ENCODE data around the gene ACSBG1. TPM values are rescaled to one million over a fixed set of nuclear protein-coding genes. Genes with fewer than 3 reads are reported as not detected.

ACSBG1 gene
- total and polyA plus RNA-seq, 10 of the 15 experiments (the other 5 are each of a cell fraction or from before 2014, with no cell fraction given): 0.11 to 0.75 (median 0.42) TPM

DNA sequence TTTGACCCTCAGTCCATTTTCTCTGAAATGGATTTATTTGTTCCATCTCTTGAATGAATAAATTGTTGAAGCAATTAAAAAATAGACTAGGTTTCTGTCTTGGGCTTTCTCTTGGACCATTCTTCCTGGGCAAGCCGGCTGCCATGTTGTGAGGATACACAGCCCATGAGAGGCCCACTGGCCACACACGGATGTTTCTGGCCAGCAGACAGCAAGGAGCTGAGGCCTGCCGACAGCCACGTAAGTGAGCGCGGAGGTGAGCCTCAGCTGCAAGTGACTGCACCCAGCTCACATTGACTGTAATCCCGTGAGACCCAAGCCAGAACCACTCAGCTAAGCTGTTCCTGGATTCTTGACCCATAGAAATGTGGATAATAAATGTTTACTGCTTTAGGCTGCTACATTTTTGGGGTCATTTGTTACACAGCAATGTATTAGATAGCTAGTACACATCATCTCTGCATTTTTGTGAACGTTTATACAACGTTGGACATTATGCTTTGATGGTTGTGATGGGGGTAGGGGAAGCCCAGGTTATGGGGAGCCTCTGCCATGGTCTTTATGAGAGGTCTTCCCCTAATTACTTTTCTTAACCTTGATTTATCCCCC is 62.4 kb downstream of the ACSBG1 start:
- SMC1A ChIA-PET (ENCODE audit: uncharacterized antibody, unreplicated experiment): interaction anchor here (0.6 to 13.7 kb wide), 8 partner anchors 15 to 60 kb away, joined by 3 to 152 read pairs (median 8); partner anchors contain the start of genes CIB2 and IDH3A
- peaks cover 76% of the 10 kb centered on the region for H3K4me1 ChIP-seq (ENCODE audit: control insufficient read depth, insufficient read depth, low read length)

More for the DNA sequence above, 62.4 kb downstream of the ACSBG1 start:
- Histone ChIP-seq H3K9ac (ENCODE audit: control insufficient read depth, insufficient read depth, low read length) (peak overlapping the region; percentile 24), H4K20me1 (ENCODE audit: control insufficient read depth, insufficient read depth) (no peaks in the 10 kb centered on the region), H3K27ac (ENCODE audit: control insufficient read depth, insufficient read depth) (peak overlapping the region; percentile 88), H3K4me2 (ENCODE audit: control insufficient read depth, insufficient read depth) (peak overlapping the region; percentile 88), H3K36me3 (ENCODE audit: control insufficient read depth in 2 of 2, insufficient read depth in 2 of 2, low read length in 1 of 2) (peaks cover 15 to 21% of the 10 kb centered on the region in 2 experiments; a peak in 3 of 4 replicates), H2AFZ (ENCODE audit: control insufficient read depth, low read depth, low read length) (no peak overlapping the region; the same call in 1 of the 2 replicates), H3K4me3 (no peak overlapping the region), H3K27me3 (replicated peaks in 1 of 2; ENCODE audit: control insufficient read depth in 2 of 2, insufficient read depth in 2 of 2, low read length in 1 of 2) (no peaks in the 10 kb centered on the region), H3K79me2 (ENCODE audit: control insufficient read depth, insufficient read depth, low read length) (peaks cover 8% of the 10 kb centered on the region), H3K9me3 (replicated peaks; ENCODE audit: control insufficient read depth, insufficient read depth, low read length) (peaks cover 8% of the 10 kb centered on the region; the same call in 2 of the 3 replicates)
- ChIA-PET RAD21 (ENCODE audit: unreplicated experiment) (interaction anchor here (0.9 to 7.0 kb wide), 5 partner anchors 16 to 68 kb away, joined by 4 to 53 read pairs (median 9); partner anchors contain the start of genes CIB2 and IDH3A), POLR2A (interaction anchor here (1.2 to 8.0 kb wide), 4 partner anchors 11 to 22 kb away, joined by 3 to 75 read pairs (median 13); partner anchors contain the start of gene IDH3A), CTCF (interaction anchor here (1.0 to 10.1 kb wide), 9 partner anchors 12 to 69 kb away, joined by 3 to 108 read pairs (median 4); partner anchors contain the start of genes CIB2 and IDH3A)
- TF ChIP-seq, protein P1, sequence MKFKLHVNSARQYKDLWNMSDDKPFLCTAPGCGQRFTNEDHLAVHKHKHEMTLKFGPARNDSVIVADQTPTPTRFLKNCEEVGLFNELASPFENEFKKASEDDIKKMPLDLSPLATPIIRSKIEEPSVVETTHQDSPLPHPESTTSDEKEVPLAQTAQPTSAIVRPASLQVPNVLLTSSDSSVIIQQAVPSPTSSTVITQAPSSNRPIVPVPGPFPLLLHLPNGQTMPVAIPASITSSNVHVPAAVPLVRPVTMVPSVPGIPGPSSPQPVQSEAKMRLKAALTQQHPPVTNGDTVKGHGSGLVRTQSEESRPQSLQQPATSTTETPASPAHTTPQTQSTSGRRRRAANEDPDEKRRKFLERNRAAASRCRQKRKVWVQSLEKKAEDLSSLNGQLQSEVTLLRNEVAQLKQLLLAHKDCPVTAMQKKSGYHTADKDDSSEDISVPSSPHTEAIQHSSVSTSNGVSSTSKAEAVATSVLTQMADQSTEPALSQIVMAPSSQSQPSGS (IDR thresholded peaks at IDR 0.05; ENCODE audit: low read length): no peak
- no peak for TF ChIP-seq NR2C1 (IDR thresholded peaks at IDR 0.05)
- TF ChIP-seq, protein P2, sequence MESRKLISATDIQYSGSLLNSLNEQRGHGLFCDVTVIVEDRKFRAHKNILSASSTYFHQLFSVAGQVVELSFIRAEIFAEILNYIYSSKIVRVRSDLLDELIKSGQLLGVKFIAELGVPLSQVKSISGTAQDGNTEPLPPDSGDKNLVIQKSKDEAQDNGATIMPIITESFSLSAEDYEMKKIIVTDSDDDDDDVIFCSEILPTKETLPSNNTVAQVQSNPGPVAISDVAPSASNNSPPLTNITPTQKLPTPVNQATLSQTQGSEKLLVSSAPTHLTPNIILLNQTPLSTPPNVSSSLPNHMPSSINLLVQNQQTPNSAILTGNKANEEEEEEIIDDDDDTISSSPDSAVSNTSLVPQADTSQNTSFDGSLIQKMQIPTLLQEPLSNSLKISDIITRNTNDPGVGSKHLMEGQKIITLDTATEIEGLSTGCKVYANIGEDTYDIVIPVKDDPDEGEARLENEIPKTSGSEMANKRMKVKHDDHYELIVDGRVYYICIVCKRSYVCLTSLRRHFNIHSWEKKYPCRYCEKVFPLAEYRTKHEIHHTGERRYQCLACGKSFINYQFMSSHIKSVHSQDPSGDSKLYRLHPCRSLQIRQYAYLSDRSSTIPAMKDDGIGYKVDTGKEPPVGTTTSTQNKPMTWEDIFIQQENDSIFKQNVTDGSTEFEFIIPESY (IDR thresholded peaks at IDR 0.05): no peak
- TF ChIP-seq, protein P3, sequence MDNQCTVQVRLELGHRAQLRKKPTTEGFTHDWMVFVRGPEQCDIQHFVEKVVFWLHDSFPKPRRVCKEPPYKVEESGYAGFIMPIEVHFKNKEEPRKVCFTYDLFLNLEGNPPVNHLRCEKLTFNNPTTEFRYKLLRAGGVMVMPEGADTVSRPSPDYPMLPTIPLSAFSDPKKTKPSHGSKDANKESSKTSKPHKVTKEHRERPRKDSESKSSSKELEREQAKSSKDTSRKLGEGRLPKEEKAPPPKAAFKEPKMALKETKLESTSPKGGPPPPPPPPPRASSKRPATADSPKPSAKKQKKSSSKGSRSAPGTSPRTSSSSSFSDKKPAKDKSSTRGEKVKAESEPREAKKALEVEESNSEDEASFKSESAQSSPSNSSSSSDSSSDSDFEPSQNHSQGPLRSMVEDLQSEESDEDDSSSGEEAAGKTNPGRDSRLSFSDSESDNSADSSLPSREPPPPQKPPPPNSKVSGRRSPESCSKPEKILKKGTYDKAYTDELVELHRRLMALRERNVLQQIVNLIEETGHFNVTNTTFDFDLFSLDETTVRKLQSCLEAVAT (IDR thresholded peaks at IDR 0.05): peak; percentile 32; the same call in 1 of the 2 replicates
- in situ Hi-C loops (cut with MboI): loop anchor here (25.0 kb wide), 1 partner anchor 815 kb away; no protein-coding TSS in a partner anchor
- DNase-seq (ENCODE audit: low read depth, low spot score) (no peak), ATAC-seq (no peak), FAIRE-seq (no peak)
- 91% methylated on average over 9 of the region's 9 CpGs for WGBS (ENCODE audit: insufficient coverage, insufficient replicate concordance, low lambda C conversion rate, missing lambda C conversion rate)
- intact Hi-C loops (cut with micrococcal nuclease; ENCODE audit: unreplicated experiment): no loop called here
- BruUV-seq (replicated peaks): no TSS peak

Measured in GM12878 (cell line).